ENCODE data around the gene COL15A1. TPM values are rescaled to one million over a fixed set of nuclear protein-coding genes. Genes with fewer than 3 reads are reported as not detected.

COL15A1 gene
- total RNA-seq, 1 experiment from 2014 or later, result 0.22 TPM

- Mint-ChIP-seq H3K36me3 (no peaks in the 10 kb centered on the region), H3K27ac (no peak overlapping the region), H3K9me3 (no peaks in the 10 kb centered on the region; the same call in 1 of the 2 replicates), H3K4me1 (peaks cover 43% of the 10 kb centered on the region), H3K27me3 (ENCODE audit: low read depth) (no peaks in the 10 kb centered on the region; the same call in 1 of the 2 replicates), H3K4me3 (no peak overlapping the region)
- no peak for TF ChIP-seq ERG (CRISPR knock-in tag; IDR thresholded peaks at IDR 0.05)
- TF ChIP-seq NR3C1 (CRISPR knock-in tag; conservative IDR thresholded peaks at IDR 0.05; ENCODE audit: low read depth), result no peak
- no peak for TF ChIP-seq JUN (CRISPR knock-in tag; IDR thresholded peaks at IDR 0.05)
- no peak for TF ChIP-seq ZNF317 (CRISPR knock-in tag; IDR thresholded peaks at IDR 0.05; ENCODE audit: borderline replicate concordance, low read depth)
- no peak for TF ChIP-seq ZNF121 (CRISPR knock-in tag; IDR thresholded peaks at IDR 0.05)
- no peak for ATAC-seq
- no peak for DNase-seq (ENCODE audit: low spot score)
- ChIA-PET POLR2A (no interaction called here), CTCF (no interaction called here)
Observed at GRCh38 chr9:98967257-98967656, 23.6 kb downstream of the COL15A1 start.

DNA sequence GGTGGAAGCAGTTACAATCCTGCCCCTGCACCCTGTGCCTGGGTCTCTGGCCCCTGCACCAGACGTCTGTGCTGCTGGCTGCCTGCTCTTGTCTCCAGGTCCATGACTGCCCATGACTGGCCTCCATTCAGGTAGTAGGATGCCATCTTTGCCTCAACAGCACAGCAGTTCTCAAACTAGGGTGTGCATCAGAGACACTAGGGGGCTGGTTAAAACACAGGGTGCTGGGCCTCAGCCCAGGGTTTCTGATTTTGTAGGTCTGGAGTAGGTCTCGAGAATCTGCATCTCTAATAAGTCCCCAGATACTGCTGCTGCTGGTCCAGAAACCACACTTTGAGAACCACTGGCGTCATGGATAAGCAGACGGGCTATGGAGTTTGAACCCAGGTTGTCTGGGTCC, 24.0 kb downstream of the COL15A1 start:
- TF ChIP-seq ARID4B (CRISPR knock-in tag; IDR thresholded peaks at IDR 0.05; ENCODE audit: borderline replicate concordance) (no peak), FOXK1 (CRISPR knock-in tag; IDR thresholded peaks at IDR 0.05) (no peak), ZNF423 (CRISPR knock-in tag; IDR thresholded peaks at IDR 0.05) (no peak), ZNF396 (CRISPR knock-in tag; IDR thresholded peaks at IDR 0.05; ENCODE audit: borderline replicate concordance) (no peak), ZNF532 (CRISPR knock-in tag; IDR thresholded peaks at IDR 0.05; ENCODE audit: borderline replicate concordance) (no peak), NFYB (CRISPR knock-in tag; conservative IDR thresholded peaks at IDR 0.05; ENCODE audit: low read depth) (no peak), JUN (CRISPR knock-in tag; IDR thresholded peaks at IDR 0.05) (no peak), NR3C1 (CRISPR knock-in tag; conservative IDR thresholded peaks at IDR 0.05; ENCODE audit: low read depth) (no peak), GTF2I (CRISPR knock-in tag; conservative IDR thresholded peaks at IDR 0.05) (no peak), ESRRA (CRISPR knock-in tag; IDR thresholded peaks at IDR 0.05; ENCODE audit: borderline replicate concordance) (no peak)
- TF ChIP-seq, protein P1, sequence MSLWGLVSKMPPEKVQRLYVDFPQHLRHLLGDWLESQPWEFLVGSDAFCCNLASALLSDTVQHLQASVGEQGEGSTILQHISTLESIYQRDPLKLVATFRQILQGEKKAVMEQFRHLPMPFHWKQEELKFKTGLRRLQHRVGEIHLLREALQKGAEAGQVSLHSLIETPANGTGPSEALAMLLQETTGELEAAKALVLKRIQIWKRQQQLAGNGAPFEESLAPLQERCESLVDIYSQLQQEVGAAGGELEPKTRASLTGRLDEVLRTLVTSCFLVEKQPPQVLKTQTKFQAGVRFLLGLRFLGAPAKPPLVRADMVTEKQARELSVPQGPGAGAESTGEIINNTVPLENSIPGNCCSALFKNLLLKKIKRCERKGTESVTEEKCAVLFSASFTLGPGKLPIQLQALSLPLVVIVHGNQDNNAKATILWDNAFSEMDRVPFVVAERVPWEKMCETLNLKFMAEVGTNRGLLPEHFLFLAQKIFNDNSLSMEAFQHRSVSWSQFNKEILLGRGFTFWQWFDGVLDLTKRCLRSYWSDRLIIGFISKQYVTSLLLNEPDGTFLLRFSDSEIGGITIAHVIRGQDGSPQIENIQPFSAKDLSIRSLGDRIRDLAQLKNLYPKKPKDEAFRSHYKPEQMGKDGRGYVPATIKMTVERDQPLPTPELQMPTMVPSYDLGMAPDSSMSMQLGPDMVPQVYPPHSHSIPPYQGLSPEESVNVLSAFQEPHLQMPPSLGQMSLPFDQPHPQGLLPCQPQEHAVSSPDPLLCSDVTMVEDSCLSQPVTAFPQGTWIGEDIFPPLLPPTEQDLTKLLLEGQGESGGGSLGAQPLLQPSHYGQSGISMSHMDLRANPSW (CRISPR knock-in tag; conservative IDR thresholded peaks at IDR 0.05; ENCODE audit: low read depth), result no peak
- DNase-seq (ENCODE audit: low spot score), result no peak
- peaks cover 40% of the 10 kb centered on the region for H3K4me1 Mint-ChIP-seq
- H3K36me3 Mint-ChIP-seq, result no peaks in the 10 kb centered on the region
- no peaks in the 10 kb centered on the region; the same call in 1 of the 2 replicates for H3K9me3 Mint-ChIP-seq
- H3K4me3 Mint-ChIP-seq, result no peak overlapping the region
- ATAC-seq, result no peak
- ChIA-PET POLR2A (no interaction called here), CTCF (no interaction called here)
- H3K27ac Mint-ChIP-seq, result no peak overlapping the region
- no peaks in the 10 kb centered on the region; the same call in 1 of the 2 replicates for H3K27me3 Mint-ChIP-seq (ENCODE audit: low read depth)

All from WTC11 (cell line).